Progenitor cell of endocrine pancreas (in vitro differentiated cells): ENCODE results near the gene HIPK3. TPM values are rescaled to one million over a fixed set of nuclear protein-coding genes. Genes with fewer than 3 reads are reported as not detected.

Experiments
- DNase-seq: peaks from one replicate; pipeline ENCODE4 v3.0.0; 2021; ENCODE audit warnings: low spot score; ENCODE audit not compliant: unreplicated experiment
- H3K27ac Mint-ChIP-seq: 2 replicates; pipeline ENCODE4 v1.8.0; 2021; ENCODE audit warnings: mild to moderate bottlenecking, moderate library complexity, mixed read lengths
- H3K27me3 Mint-ChIP-seq: 2 replicates; pipeline ENCODE4 v1.8.0; 2021; ENCODE audit warnings: mixed read lengths
- H3K36me3 Mint-ChIP-seq: 2 replicates; pipeline ENCODE4 v1.8.0; 2022; ENCODE audit warnings: mixed read lengths; ENCODE audit not compliant: insufficient read depth
- H3K4me1 Mint-ChIP-seq: 2 replicates; pipeline ENCODE4 v1.8.0; 2021; ENCODE audit warnings: low read depth, mixed read lengths
- H3K4me3 Mint-ChIP-seq: 2 replicates; pipeline ENCODE4 v1.8.0; 2021; ENCODE audit warnings: low read depth, mild to moderate bottlenecking, moderate library complexity, mixed read lengths
- H3K9me3 Mint-ChIP-seq: 2 replicates; pipeline ENCODE4 v1.8.0; 2021; ENCODE audit warnings: low read depth, mixed read lengths
- total RNA-seq: library from RNA; stranded (reverse); gene quantifications from 2 replicates; pipeline ENCODE4 v1.2.1, GENCODE V29; 2021
- TF ChIP-seq, protein P1 (sequence below): fragments of 200-600 bp; sonication (generic); IDR thresholded peaks from one replicate; pipeline ENCODE4 v1.5.0; 2021; ENCODE audit warnings: antibody characterized with exemption, mild to moderate bottlenecking; ENCODE audit not compliant: unreplicated experiment

The HIPK3 gene
- total RNA-seq, 1 donor from 2014 or later: 66.2 TPM

- Mint-ChIP-seq H3K4me1 (peaks cover 1% of the 10 kb centered on the region), H3K27ac (no peak overlapping the region), H3K36me3 (peaks cover 1% of the 10 kb centered on the region), H3K9me3 (no peaks in the 10 kb centered on the region), H3K4me3 (no peak overlapping the region), H3K27me3 (no peaks in the 10 kb centered on the region)
- TF ChIP-seq, protein P1, sequence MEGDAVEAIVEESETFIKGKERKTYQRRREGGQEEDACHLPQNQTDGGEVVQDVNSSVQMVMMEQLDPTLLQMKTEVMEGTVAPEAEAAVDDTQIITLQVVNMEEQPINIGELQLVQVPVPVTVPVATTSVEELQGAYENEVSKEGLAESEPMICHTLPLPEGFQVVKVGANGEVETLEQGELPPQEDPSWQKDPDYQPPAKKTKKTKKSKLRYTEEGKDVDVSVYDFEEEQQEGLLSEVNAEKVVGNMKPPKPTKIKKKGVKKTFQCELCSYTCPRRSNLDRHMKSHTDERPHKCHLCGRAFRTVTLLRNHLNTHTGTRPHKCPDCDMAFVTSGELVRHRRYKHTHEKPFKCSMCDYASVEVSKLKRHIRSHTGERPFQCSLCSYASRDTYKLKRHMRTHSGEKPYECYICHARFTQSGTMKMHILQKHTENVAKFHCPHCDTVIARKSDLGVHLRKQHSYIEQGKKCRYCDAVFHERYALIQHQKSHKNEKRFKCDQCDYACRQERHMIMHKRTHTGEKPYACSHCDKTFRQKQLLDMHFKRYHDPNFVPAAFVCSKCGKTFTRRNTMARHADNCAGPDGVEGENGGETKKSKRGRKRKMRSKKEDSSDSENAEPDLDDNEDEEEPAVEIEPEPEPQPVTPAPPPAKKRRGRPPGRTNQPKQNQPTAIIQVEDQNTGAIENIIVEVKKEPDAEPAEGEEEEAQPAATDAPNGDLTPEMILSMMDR: no peak
- no peak for DNase-seq
Observed at GRCh38 chr11:33269822-33270221, 12.6 kb downstream of the HIPK3 start.

- Mint-ChIP-seq H3K4me1 (peaks cover 1% of the 10 kb centered on the region), H3K4me3 (no peak overlapping the region), H3K27ac (no peak overlapping the region), H3K9me3 (no peaks in the 10 kb centered on the region), H3K27me3 (no peaks in the 10 kb centered on the region), H3K36me3 (peaks cover 1% of the 10 kb centered on the region)
- TF ChIP-seq, protein P1: no peak
- no peak for DNase-seq
Observed at GRCh38 chr11:33271059-33271458, 13.9 kb downstream of the HIPK3 start.

DNA sequence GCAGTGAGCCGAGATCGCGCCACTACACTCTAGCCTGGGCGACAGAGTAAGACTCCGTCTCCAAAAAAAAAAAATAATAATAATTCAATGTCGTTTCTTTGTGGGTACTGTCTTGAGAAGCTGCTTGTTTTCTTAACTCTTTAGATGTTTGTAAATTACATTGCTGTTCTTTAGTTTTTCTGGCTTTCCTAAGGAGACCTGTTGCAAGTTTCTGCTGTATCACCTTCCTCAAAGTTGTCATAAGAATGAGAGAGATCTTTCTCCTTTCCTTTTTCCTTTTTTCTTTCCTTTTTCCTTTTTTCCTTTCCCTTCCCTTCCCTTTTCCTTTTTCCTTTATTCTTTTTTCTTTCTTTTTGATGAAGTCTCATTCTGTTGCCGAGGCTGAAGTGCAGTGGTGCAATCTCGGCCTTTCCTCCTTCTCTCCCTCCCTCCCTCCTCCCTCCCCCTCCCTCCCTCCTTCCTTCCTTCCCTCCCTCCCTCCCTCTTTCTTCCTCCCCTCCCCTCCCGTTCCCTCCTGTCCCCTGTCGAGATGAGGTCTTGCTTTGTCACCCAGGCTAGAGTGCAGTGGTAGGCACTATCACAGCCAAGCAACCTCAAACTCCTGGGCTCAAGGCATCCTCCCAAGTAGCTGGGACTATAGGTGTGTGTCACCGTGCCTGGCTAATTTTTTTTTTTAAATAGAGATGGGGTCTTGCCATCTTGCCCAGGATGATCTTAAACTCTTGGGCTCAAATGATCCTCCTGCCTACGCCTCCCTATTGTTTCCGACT is 15.3 kb downstream of the HIPK3 start:
- Mint-ChIP-seq H3K36me3 (peaks cover 1% of the 10 kb centered on the region), H3K9me3 (no peaks in the 10 kb centered on the region), H3K4me1 (peaks cover 1% of the 10 kb centered on the region), H3K27ac (peak overlapping the region; percentile 60), H3K4me3 (no peak overlapping the region), H3K27me3 (no peaks in the 10 kb centered on the region)
- TF ChIP-seq, protein P1: no peak
- no peak for DNase-seq

DNA sequence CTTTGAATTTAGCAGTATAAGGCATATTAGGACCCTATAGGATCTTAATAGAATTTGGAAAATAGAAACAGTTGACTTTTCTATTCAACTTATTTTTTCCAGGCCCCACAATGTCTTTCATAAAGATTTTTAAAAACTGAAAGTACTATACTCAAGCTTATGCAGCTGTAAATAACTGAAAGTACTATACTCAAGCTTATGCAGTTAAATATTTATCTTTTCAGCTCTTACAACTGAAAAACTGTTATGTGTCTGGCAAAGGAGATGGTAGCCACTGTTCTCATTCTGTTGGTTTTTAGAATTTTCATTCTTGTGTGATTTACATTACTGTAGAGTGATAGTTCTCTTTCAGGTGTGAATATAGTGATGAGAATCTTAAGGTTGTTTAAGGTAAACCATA is 16.5 kb downstream of the HIPK3 start:
- DNase-seq: no peak
- H3K27ac Mint-ChIP-seq: no peak overlapping the region
- H3K36me3 Mint-ChIP-seq: peaks cover 5% of the 10 kb centered on the region
- H3K27me3 Mint-ChIP-seq: no peaks in the 10 kb centered on the region
- H3K4me3 Mint-ChIP-seq: no peak overlapping the region
- peaks cover 1% of the 10 kb centered on the region for H3K4me1 Mint-ChIP-seq
- TF ChIP-seq, protein P1: no peak
- peaks cover 3% of the 10 kb centered on the region for H3K9me3 Mint-ChIP-seq

DNA sequence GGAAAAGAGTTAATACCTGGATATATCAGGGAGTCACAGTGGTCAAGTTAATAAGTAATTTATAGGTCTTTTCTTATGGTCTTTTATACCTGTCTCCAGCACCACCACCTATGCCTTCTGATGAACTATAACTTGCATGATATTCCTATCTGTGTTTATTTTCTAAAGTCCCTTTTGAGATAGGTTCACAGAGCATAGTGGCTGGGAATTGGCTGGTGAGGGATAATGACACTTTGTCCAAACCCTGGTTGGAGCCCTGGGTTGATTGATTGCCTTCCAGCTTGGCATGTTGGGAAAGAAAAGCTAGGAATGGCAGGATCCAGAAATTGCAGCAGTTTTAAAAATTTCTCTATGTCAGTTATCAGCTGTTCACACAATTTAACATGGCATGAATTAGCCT is 23.2 kb downstream of the HIPK3 start:
- TF ChIP-seq, protein P1: no peak
- Mint-ChIP-seq H3K36me3 (peaks cover 6% of the 10 kb centered on the region), H3K27me3 (no peaks in the 10 kb centered on the region), H3K9me3 (peaks cover 10% of the 10 kb centered on the region), H3K27ac (peak overlapping the region; percentile 74), H3K4me3 (no peak overlapping the region), H3K4me1 (peaks cover 12% of the 10 kb centered on the region)
- DNase-seq: no peak
